Common myeloid progenitor, CD34-positive (primary cell): ENCODE data around the gene BTBD9.

Experiments used
- CTCF ChIA-PET: fragments of 350-600 bp; sonication (Branson Sonifier 250); formaldehyde crosslinking; loops from one replicate; lab custom pipeline; 2021; ENCODE audit warnings: antibody characterized with exemption; lab: Charles Lee
- POLR2A ChIA-PET: fragments of 350-600 bp; sonication (Branson Sonifier 250); formaldehyde crosslinking; loops from one replicate; lab custom pipeline; 2021; ENCODE audit warnings: antibody characterized with exemption; lab: Charles Lee
- DNase-seq, 3 donors: peaks; one replicate each; pipeline versions ENCODE4 v3.0.0 to v3.0.0-alpha.2; 2013
- H3K27ac ChIP-seq, 2 experiments: 1 replicate in 1 of 2; 2 replicates in 1 of 2; pipeline ENCODE4 v1.7.0; 2013; ENCODE audit warnings: inconsistent platforms in 2 of 2, low read length in 2 of 2, mild to moderate bottlenecking in 2 of 2, low read depth in 1 of 2, moderate library complexity in 1 of 2; ENCODE audit not compliant: severe bottlenecking in 2 of 2, insufficient read depth in 1 of 2, poor library complexity in 1 of 2
- H3K27me3 ChIP-seq, 5 experiments: replicated peaks in 2 of 5; 1 replicate in 3 of 5; 2 replicates in 2 of 5; pipeline versions ENCODE4 v1.6.1 to v1.7.0; 2013; ENCODE audit warnings: low read length in 4 of 5, mild to moderate bottlenecking in 2 of 5, moderate library complexity in 2 of 5, inconsistent platforms in 1 of 5; ENCODE audit not compliant: insufficient read depth in 5 of 5, control insufficient read depth in 4 of 5
- H3K36me3 ChIP-seq, 4 experiments: 1 replicate in 2 of 4; 2 replicates in 2 of 4; pipeline versions ENCODE4 v1.6.1 to v1.7.0; 2013; ENCODE audit warnings: low read length in 3 of 4, control low read depth in 1 of 4, mild to moderate bottlenecking in 1 of 4; ENCODE audit not compliant: control insufficient read depth in 4 of 4, insufficient read depth in 4 of 4
- H3K4me1 ChIP-seq, 4 experiments: 1 replicate in 3 of 4; 2 replicates in 1 of 4; pipeline versions ENCODE4 v1.6.1 to v1.7.1; 2013; ENCODE audit warnings: low read length in 3 of 4, mild to moderate bottlenecking in 3 of 4, control low read depth in 1 of 4, inconsistent platforms in 1 of 4, moderate library complexity in 1 of 4; ENCODE audit not compliant: control insufficient read depth in 4 of 4, insufficient read depth in 4 of 4; ENCODE audit errors: control extremely low read depth in 1 of 4
- H3K4me3 ChIP-seq, 7 experiments: 1 replicate in 4 of 7; 2 replicates in 3 of 7; pipeline versions ENCODE4 v1.5.1 to v1.7.0; 2013; ENCODE audit warnings: mild to moderate bottlenecking in 7 of 7, low read length in 6 of 7, moderate library complexity in 6 of 7, inconsistent platforms in 2 of 7, low read depth in 2 of 7, control low read depth in 1 of 7; ENCODE audit not compliant: insufficient read depth in 4 of 7, control insufficient read depth in 1 of 7; ENCODE audit errors: extremely low read depth in 1 of 7
- H3K9me3 ChIP-seq, 5 experiments: 1 replicate in 4 of 5; 2 replicates in 1 of 5; pipeline versions ENCODE4 v1.6.1 to v1.7.1; 2013; ENCODE audit warnings: low read length in 4 of 5, mild to moderate bottlenecking in 2 of 5, inconsistent platforms in 1 of 5, low read depth in 1 of 5, moderate library complexity in 1 of 5; ENCODE audit not compliant: control insufficient read depth in 4 of 5, insufficient read depth in 2 of 5; ENCODE audit errors: control extremely low read depth in 1 of 5
- WGBS: methylation state at CpG from one replicate; pipeline ENCODE4 v1.1.5; 2013; ENCODE audit not compliant: insufficient coverage; 5-methylcytosine and 5-hydroxymethylcytosine counted together

The BTBD9 gene

GRCh38 chr6:38194589-38194988 is 445.1 kb downstream of the BTBD9 start:
- no peak for DNase-seq
- ChIA-PET POLR2A (no interaction called here), CTCF (no interaction called here)
- Histone ChIP-seq H3K4me1 (no peaks in the 10 kb centered on the region), H3K4me3 (no peak overlapping the region), H3K27ac (no peak overlapping the region), H3K9me3 (no peaks in the 10 kb centered on the region), H3K36me3 (no peaks in the 10 kb centered on the region), H3K27me3 (no peaks in the 10 kb centered on the region)
- WGBS, result 100% methylated on average over 6 of the region's 7 CpGs

- Histone ChIP-seq H3K9me3 (no peaks in the 10 kb centered on the region), H3K4me3 (no peak overlapping the region), H3K27me3 (no peaks in the 10 kb centered on the region), H3K27ac (no peak overlapping the region), H3K4me1 (no peaks in the 10 kb centered on the region), H3K36me3 (no peaks in the 10 kb centered on the region)
- WGBS, result 96% methylated on average over 2 of the region's 2 CpGs
- CTCF ChIA-PET, result no interaction called here
- POLR2A ChIA-PET, result no interaction called here
- DNase-seq, result no peak
Observed at GRCh38 chr6:38194282-38194572, 445.5 kb downstream of the BTBD9 start.

- ChIA-PET CTCF (no interaction called here), POLR2A (no interaction called here)
- 96% methylated on average over 7 of the region's 9 CpGs for WGBS
- H3K9me3 ChIP-seq, result no peaks in the 10 kb centered on the region
- H3K4me3 ChIP-seq, result no peak overlapping the region
- H3K36me3 ChIP-seq, result no peaks in the 10 kb centered on the region
- H3K4me1 ChIP-seq, result no peaks in the 10 kb centered on the region
- no peaks in the 10 kb centered on the region for H3K27me3 ChIP-seq
- DNase-seq, result no peak
- H3K27ac ChIP-seq, result no peak overlapping the region
Observed at GRCh38 chr6:38193481-38194281, 446.0 kb downstream of the BTBD9 start.

- Histone ChIP-seq H3K9me3 (no peaks in the 10 kb centered on the region), H3K4me1 (no peaks in the 10 kb centered on the region), H3K27ac (no peak overlapping the region), H3K27me3 (no peaks in the 10 kb centered on the region), H3K36me3 (no peaks in the 10 kb centered on the region), H3K4me3 (no peak overlapping the region)
- POLR2A ChIA-PET, result no interaction called here
- DNase-seq, result no peak
- CTCF ChIA-PET, result no interaction called here
- WGBS, result 100% methylated on average over 2 of the region's 7 CpGs
Observed at GRCh38 chr6:38193051-38193450, 446.7 kb downstream of the BTBD9 start.

GRCh38 chr6:38192487-38192886 is 447.2 kb downstream of the BTBD9 start:
- H3K27ac ChIP-seq, result no peak overlapping the region
- H3K27me3 ChIP-seq, result no peaks in the 10 kb centered on the region
- DNase-seq, result no peak
- H3K4me3 ChIP-seq, result no peak overlapping the region
- POLR2A ChIA-PET, result no interaction called here
- WGBS, result 96% methylated on average over 4 of the region's 5 CpGs
- H3K36me3 ChIP-seq, result peaks cover 0 to 2% (median 0%) of the 10 kb centered on the region in 4 experiments
- CTCF ChIA-PET, result no interaction called here
- H3K4me1 ChIP-seq, result no peaks in the 10 kb centered on the region
- H3K9me3 ChIP-seq, result no peaks in the 10 kb centered on the region

GRCh38 chr6:38192011-38192410 is 447.7 kb downstream of the BTBD9 start:
- CTCF ChIA-PET, result no interaction called here
- Histone ChIP-seq H3K27ac (no peak overlapping the region), H3K4me3 (no peak overlapping the region), H3K4me1 (no peaks in the 10 kb centered on the region), H3K36me3 (peaks cover 0 to 2% (median 0%) of the 10 kb centered on the region in 4 experiments), H3K27me3 (no peaks in the 10 kb centered on the region), H3K9me3 (no peaks in the 10 kb centered on the region)
- DNase-seq, result no peak
- 92% methylated on average over 9 of the region's 9 CpGs for WGBS
- POLR2A ChIA-PET, result no interaction called here

GRCh38 chr6:38191418-38191817 is 448.3 kb downstream of the BTBD9 start:
- H3K4me3 ChIP-seq, result no peak overlapping the region
- H3K9me3 ChIP-seq, result no peaks in the 10 kb centered on the region
- peaks cover 0 to 2% (median 0%) of the 10 kb centered on the region in 4 experiments for H3K36me3 ChIP-seq
- DNase-seq, result no peak
- no peaks in the 10 kb centered on the region for H3K27me3 ChIP-seq
- CTCF ChIA-PET, result no interaction called here
- no peaks in the 10 kb centered on the region for H3K4me1 ChIP-seq
- POLR2A ChIA-PET, result no interaction called here
- WGBS, result 87% methylated on average over 7 of the region's 9 CpGs
- no peak overlapping the region for H3K27ac ChIP-seq
